CD4-positive, alpha-beta T cell (primary cell): ENCODE results near the gene AQP5. TPM values are rescaled to one million over a fixed set of nuclear protein-coding genes. Genes with fewer than 3 reads are reported as not detected.

Source experiments
- ATAC-seq: fragments of 200-7000 bp; cut with Tn5 transposase; one replicate; pipeline ENCODE4 v1.10.0; 2022; ENCODE audit warnings: mild to moderate bottlenecking; ENCODE audit not compliant: poor library complexity
- CTCF ChIA-PET: fragments of 350-600 bp; sonication (Branson Sonifier 250); formaldehyde crosslinking; loops from one replicate; lab custom pipeline; 2021; ENCODE audit warnings: antibody characterized with exemption, inconsistent platforms; lab: Charles Lee
- POLR2A ChIA-PET: fragments of 350-600 bp; sonication (Branson Sonifier 250); formaldehyde crosslinking; loops from one replicate; lab custom pipeline; 2021; ENCODE audit warnings: antibody characterized with exemption, inconsistent platforms; lab: Charles Lee
- DNase-seq, 14 experiments: peaks; one replicate each; pipeline ENCODE4 v3.0.0-alpha.2; 2013 to 2020; ENCODE audit warnings: mixed read lengths in 2 of 14
- H3K27ac ChIP-seq, 2 donors: one replicate each; pipeline versions ENCODE4 v1.5.1 to v1.7.0; 2013; ENCODE audit warnings: low read length in 2 of 2, low read depth in 1 of 2, mild to moderate bottlenecking in 1 of 2
- H3K27me3 ChIP-seq, 2 experiments: 1 replicate in 1 of 2; 2 replicates in 1 of 2; pipeline versions ENCODE4 v1.6.1 to v1.7.0; 2013; ENCODE audit warnings: low read length in 2 of 2, control low read depth in 1 of 2, mild to moderate bottlenecking in 1 of 2, moderate library complexity in 1 of 2; ENCODE audit not compliant: insufficient read depth in 2 of 2, control insufficient read depth in 1 of 2
- H3K36me3 ChIP-seq: one replicate; pipeline ENCODE4 v1.6.1; 2013; ENCODE audit warnings: low read length, control low read depth; ENCODE audit not compliant: insufficient read depth
- H3K4me1 ChIP-seq: one replicate; pipeline ENCODE4 v1.6.1; 2013; ENCODE audit warnings: low read length, control low read depth; ENCODE audit not compliant: insufficient read depth
- H3K4me3 ChIP-seq: one replicate; pipeline ENCODE4 v1.5.1; 2013; ENCODE audit warnings: mild to moderate bottlenecking, low read length, moderate library complexity
- H3K9me3 ChIP-seq, 2 experiments: 1 replicate in 1 of 2; 2 replicates in 1 of 2; pipeline versions ENCODE4 v1.6.1 to v1.7.0; 2013; ENCODE audit warnings: low read length in 2 of 2, mild to moderate bottlenecking in 2 of 2, control low read depth in 1 of 2, moderate library complexity in 1 of 2; ENCODE audit not compliant: control insufficient read depth in 1 of 2, insufficient read depth in 1 of 2
- H3K27ac Mint-ChIP-seq: one replicate; pipeline ENCODE4 v1.8.0; 2020; ENCODE audit warnings: mixed read lengths
- H3K27me3 Mint-ChIP-seq: one replicate; pipeline ENCODE4 v1.8.0; 2021; ENCODE audit warnings: mixed read lengths
- H3K36me3 Mint-ChIP-seq: one replicate; pipeline ENCODE4 v1.8.0; 2021; ENCODE audit warnings: low read depth, mixed read lengths
- H3K4me1 Mint-ChIP-seq: one replicate; pipeline ENCODE4 v1.8.0; 2021; ENCODE audit warnings: low read depth, mixed read lengths
- H3K4me3 Mint-ChIP-seq: one replicate; pipeline ENCODE4 v1.8.0; 2020; ENCODE audit warnings: mild to moderate bottlenecking, mixed read lengths
- H3K9me3 Mint-ChIP-seq: one replicate; pipeline ENCODE4 v1.8.0; 2020; ENCODE audit warnings: mixed read lengths
- CTCF ChIP-seq: fragments of 200-600 bp; IDR thresholded peaks from one replicate; pipeline ENCODE4 v1.8.0; 2022; ENCODE audit warnings: antibody characterized with exemption, mild to moderate bottlenecking
- intact Hi-C, 2 experiments: fragments of 100-400 bp; cut with DNase I in 1 of 2; cut with micrococcal nuclease in 1 of 2; formaldehyde crosslinking; loops; one replicate each; pipeline versions ENCODE4 v1.15.1 to v1.9.0; 2023 to 2025; cut with DNase I, micrococcal nuclease
- total RNA-seq, 174 experiments: library from RNA in 2 of 174; stranded (reverse) in 2 of 174; gene quantifications; one replicate each; pipeline ENCODE4 v1.2.3 and lab custom pipeline; 2021 to 2026

AQP5 gene
- total RNA-seq, 2 experiments from 2014 or later: not detected

GRCh38 chr12:49969027-49969426 lies 7.4 kb downstream of the AQP5 start:
- Mint-ChIP-seq H3K27ac (no peak overlapping the region), H3K9me3 (no peaks in the 10 kb centered on the region), H3K27me3 (peaks cover 30% of the 10 kb centered on the region), H3K36me3 (no peaks in the 10 kb centered on the region), H3K4me3 (no peak overlapping the region), H3K4me1 (peaks cover 5% of the 10 kb centered on the region)
- H3K36me3 ChIP-seq: no peaks in the 10 kb centered on the region
- peaks cover 0 to 4% of the 10 kb centered on the region in 2 experiments for H3K9me3 ChIP-seq
- H3K27ac ChIP-seq: no peak overlapping the region
- ChIA-PET CTCF (interaction anchor here (2.4 kb wide), 1 partner anchor 86 kb away, joined by 36 read pairs; no protein-coding TSS in a partner anchor), POLR2A (no interaction called here)
- peaks cover 17% of the 10 kb centered on the region for H3K4me1 ChIP-seq
- intact Hi-C loops: loop anchor here in 1 of 2 experiments (5.0 kb wide), 1 partner anchor 208 kb away; no protein-coding TSS in a partner anchor
- H3K27me3 ChIP-seq: peaks cover 19 to 29% of the 10 kb centered on the region in 2 experiments
- DNase-seq: no peak
- no peak for ATAC-seq
- no peak for TF ChIP-seq CTCF
- H3K4me3 ChIP-seq: no peak overlapping the region

- no peak for TF ChIP-seq CTCF
- Histone ChIP-seq H3K4me3 (no peak overlapping the region), H3K27ac (no peak overlapping the region), H3K4me1 (peaks cover 17% of the 10 kb centered on the region), H3K27me3 (peaks cover 19 to 21% of the 10 kb centered on the region in 2 experiments), H3K9me3 (peaks cover 0 to 4% of the 10 kb centered on the region in 2 experiments), H3K36me3 (no peaks in the 10 kb centered on the region)
- H3K4me3 Mint-ChIP-seq: no peak overlapping the region
- POLR2A ChIA-PET: no interaction called here
- peaks cover 5% of the 10 kb centered on the region for H3K4me1 Mint-ChIP-seq
- intact Hi-C loops: loop anchor here in 1 of 2 experiments (5.0 kb wide), 1 partner anchor 207 kb away; no protein-coding TSS in a partner anchor
- ATAC-seq (no peak), DNase-seq (no peak)
- no peaks in the 10 kb centered on the region for H3K36me3 Mint-ChIP-seq
- CTCF ChIA-PET: no interaction called here
- no peak overlapping the region for H3K27ac Mint-ChIP-seq
- peaks cover 22% of the 10 kb centered on the region for H3K27me3 Mint-ChIP-seq
- no peaks in the 10 kb centered on the region for H3K9me3 Mint-ChIP-seq
Measured at GRCh38 chr12:49969651-49970429, 8.2 kb downstream of the AQP5 start.

DNA sequence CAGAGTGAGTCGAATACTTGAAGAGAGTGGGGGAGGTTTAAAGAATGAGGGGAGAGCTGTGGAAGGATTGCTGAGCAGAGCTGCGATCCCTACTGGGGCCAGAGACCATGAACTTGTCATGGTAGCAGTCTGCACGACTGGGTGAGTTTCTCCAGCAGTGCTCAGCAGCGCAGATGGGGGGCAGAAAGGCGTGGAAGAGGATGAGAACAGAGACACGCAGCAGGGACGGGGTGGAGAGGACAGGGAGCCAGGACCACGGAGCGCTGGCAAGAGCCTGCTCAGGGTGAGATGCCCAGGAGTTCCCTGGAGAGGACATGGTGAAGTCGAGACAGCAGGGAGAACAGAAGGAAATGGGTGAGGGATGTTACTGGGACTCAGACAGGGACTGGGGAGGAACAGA lies 9.0 kb downstream of the AQP5 start:
- Mint-ChIP-seq H3K4me1 (peaks cover 5% of the 10 kb centered on the region), H3K36me3 (no peaks in the 10 kb centered on the region), H3K9me3 (no peaks in the 10 kb centered on the region), H3K27me3 (peaks cover 15% of the 10 kb centered on the region), H3K27ac (no peak overlapping the region), H3K4me3 (no peak overlapping the region)
- no peak overlapping the region for H3K4me3 ChIP-seq
- no peak overlapping the region for H3K27ac ChIP-seq
- TF ChIP-seq CTCF: no peak
- POLR2A ChIA-PET: no interaction called here
- CTCF ChIA-PET: no interaction called here
- no peaks in the 10 kb centered on the region for H3K36me3 ChIP-seq
- DNase-seq: no peak
- peaks cover 0 to 4% of the 10 kb centered on the region in 2 experiments for H3K9me3 ChIP-seq
- intact Hi-C loops: no loop called here
- ATAC-seq: no peak
- H3K27me3 ChIP-seq: peaks cover 19 to 20% of the 10 kb centered on the region in 2 experiments
- peaks cover 17% of the 10 kb centered on the region for H3K4me1 ChIP-seq
